Endometrial microvascular endothelial cells (primary cell): ENCODE data around the gene AMD1. TPM values are rescaled to one million over a fixed set of nuclear protein-coding genes. Genes with fewer than 3 reads are reported as not detected.
"Not testable (repeated sequence)": the region's sequence is repeated elsewhere in the genome, so short reads cannot be mapped to it uniquely, and the experiment has no call there.

Experiments
- in situ Hi-C: cut with HindIII; loops from 2 replicates; pipeline ENCODE4 v1.10.0; 2017; ENCODE audit warnings: low sequenced_read_pairs, low pct_unique_long_range_greater_than_20kb; ENCODE audit errors: inconsistent ontology term
- total RNA-seq: library from RNA; depleted of rRNA; stranded (reverse); fragments of >200 nt; gene quantifications from one replicate; pipeline ENCODE4 v1.2.3, GENCODE V29; 2015; ENCODE audit errors: inconsistent ontology term

AMD1 gene
- total RNA-seq, 1 donor from 2014 or later = 108 TPM

GRCh38 chr6:110876170-110876773 lies 1.7 kb downstream of the AMD1 start:
- in situ Hi-C loops = loop anchor here (5.0 to 10.0 kb wide), 2 partner anchors 191 to 339 kb away; no protein-coding TSS in a partner anchor

- in situ Hi-C loops = loop anchor here (5.0 to 10.0 kb wide), 2 partner anchors 192 to 340 kb away; no protein-coding TSS in a partner anchor
Observed at GRCh38 chr6:110876806-110877564, 2.4 kb downstream of the AMD1 start.

GRCh38 chr6:110877569-110877968 lies 3.0 kb downstream of the AMD1 start:
- in situ Hi-C loops = loop anchor here (5.0 to 10.0 kb wide), 2 partner anchors 193 to 340 kb away; no protein-coding TSS in a partner anchor

GRCh38 chr6:110878751-110879522 lies 4.4 kb downstream of the AMD1 start:
- in situ Hi-C loops = loop anchor here (5.0 to 10.0 kb wide), 2 partner anchors 194 to 342 kb away; no protein-coding TSS in a partner anchor

GRCh38 chr6:110880651-110881050 lies 6.1 kb downstream of the AMD1 start:
- in situ Hi-C loops = no loop called here

- in situ Hi-C loops = no loop called here
Observed at GRCh38 chr6:110881546-110882273, 7.1 kb downstream of the AMD1 start.

- in situ Hi-C loops = no loop called here
Observed at GRCh38 chr6:110882274-110882619, 7.7 kb downstream of the AMD1 start.

- in situ Hi-C loops = no loop called here
Observed at GRCh38 chr6:110882824-110883554, 8.4 kb downstream of the AMD1 start.

GRCh38 chr6:110884321-110884720 lies 9.7 kb downstream of the AMD1 start:
- in situ Hi-C loops = no loop called here

GRCh38 chr6:110885526-110885925 lies 10.9 kb downstream of the AMD1 start:
- in situ Hi-C loops = no loop called here

- in situ Hi-C loops = no loop called here
Observed at GRCh38 chr6:110886555-110887167, 12.1 kb downstream of the AMD1 start.

GRCh38 chr6:110890288-110890687 lies 15.7 kb downstream of the AMD1 start:
- in situ Hi-C loops = no loop called here

GRCh38 chr6:110895907-110896608 lies 21.5 kb downstream of the AMD1 start:
- in situ Hi-C loops = no loop called here

GRCh38 chr6:110897433-110897832 lies 22.8 kb downstream of the AMD1 start:
- in situ Hi-C loops = no loop called here

GRCh38 chr6:110898111-110898510 lies 23.5 kb downstream of the AMD1 start:
- in situ Hi-C loops = no loop called here

- in situ Hi-C loops = no loop called here
Observed at GRCh38 chr6:110900028-110900598, 25.5 kb downstream of the AMD1 start.

- in situ Hi-C loops = not testable (repeated sequence)
Observed at GRCh38 chr6:110901601-110902000, 27.0 kb downstream of the AMD1 start.
